ENCODE data around the gene RGS9BP.
A peak's percentile ranks its signal among the peaks of the same experiment; 100 is the strongest.
"Not testable (repeated sequence)": the region's sequence is repeated elsewhere in the genome, so short reads cannot be mapped to it uniquely, and the experiment has no call there.

RGS9BP gene, protein sequence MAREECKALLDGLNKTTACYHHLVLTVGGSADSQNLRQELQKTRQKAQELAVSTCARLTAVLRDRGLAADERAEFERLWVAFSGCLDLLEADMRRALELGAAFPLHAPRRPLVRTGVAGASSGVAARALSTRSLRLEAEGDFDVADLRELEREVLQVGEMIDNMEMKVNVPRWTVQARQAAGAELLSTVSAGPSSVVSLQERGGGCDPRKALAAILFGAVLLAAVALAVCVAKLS

DNA sequence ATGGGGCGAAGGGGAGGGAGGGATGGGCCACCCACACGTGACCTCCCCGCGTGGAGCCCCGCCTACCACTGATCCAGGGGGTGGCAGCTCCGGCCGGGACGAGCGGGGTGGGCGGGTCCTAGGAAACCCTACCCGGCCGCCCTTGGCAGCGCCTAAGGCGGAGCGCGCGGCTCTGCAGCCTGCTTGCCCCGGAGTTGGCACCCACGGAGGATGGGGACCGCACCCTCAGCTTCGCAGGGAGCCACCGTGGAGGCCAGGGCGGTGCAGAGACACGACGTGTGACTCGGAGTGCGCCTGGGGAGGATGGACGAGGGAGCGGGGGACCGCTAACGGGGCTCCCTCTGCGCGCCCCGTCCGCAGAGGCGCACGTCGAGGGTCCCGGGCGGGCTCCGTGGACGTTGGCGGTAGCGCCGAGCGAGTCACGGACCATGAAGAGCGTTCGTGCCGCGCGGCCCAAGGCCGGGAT lies at the start of gene RGS9BP:
Gene RGS9BP, plus strand, starts transcription at position 129 of the 466 bp plus-strand sequence. CDS start 416 bp downstream, outside the sequence.
- DNase-seq = peak; percentile 88

DNA sequence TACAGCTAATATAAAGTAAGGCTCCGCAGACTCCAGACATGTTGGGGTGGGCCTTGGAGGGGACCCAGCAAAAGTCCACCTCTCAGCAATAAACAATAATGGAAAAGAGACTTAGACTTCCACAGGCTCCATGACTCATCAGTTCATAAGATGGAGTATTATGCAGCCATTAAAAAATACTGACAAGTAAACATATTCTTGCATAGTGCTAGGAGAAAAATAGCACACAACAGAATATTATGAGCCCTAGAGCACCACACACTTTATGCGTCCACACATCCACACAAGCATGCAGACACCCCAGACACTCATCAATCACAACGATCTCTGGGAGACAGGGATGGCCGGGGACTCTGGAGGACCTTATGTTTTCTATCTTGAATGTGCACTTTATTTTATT lies 48.7 kb upstream of the RGS9BP start:
- DNase-seq = no peak

DNA sequence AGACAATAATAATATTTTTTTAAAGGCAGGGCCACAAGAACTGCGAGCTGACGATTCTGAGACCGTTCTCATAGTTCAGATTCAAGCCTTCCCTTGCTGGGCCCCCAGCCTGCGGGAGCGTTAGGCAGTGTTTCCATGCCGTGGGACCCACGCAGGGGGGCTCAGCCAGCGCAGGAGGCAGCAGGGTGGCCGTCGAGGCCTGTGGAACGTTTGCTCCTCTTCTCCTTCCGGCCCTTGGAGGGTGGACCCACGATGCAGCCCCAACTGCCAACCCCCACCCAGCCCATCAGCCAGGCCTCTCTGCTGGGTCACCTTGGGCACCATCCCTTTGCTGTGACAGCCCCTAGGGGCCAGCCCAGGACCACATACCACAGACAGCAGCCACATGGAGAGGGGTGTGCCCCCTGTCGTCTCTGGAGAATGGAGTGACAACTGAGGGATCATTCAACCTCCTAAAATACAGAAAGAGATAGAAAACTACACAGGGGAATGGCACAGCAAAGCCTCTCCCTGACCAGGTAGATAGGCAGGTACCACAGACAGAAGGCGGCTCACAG lies 47.9 kb upstream of the RGS9BP start:
- DNase-seq = no peak

DNA sequence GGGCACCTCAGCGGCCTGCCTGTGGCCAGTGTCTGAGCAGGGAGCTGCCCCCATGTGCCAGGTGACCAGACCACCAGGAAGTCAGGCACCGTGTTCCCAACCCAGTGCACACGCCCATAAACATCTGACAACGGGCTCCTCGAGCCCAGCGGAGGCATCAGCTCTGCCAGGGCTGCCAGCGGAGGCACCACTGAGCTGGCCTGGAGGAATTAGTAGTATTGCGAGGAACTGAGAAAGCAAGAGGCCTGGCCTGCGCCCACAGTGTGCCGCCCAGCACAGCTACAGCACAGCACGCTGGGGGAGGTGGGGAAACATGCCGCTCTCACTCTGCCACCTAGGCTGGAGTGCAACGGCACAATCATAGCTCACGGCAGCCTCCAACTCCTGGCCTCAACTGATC lies 45.3 kb upstream of the RGS9BP start:
- no peak for DNase-seq

DNA sequence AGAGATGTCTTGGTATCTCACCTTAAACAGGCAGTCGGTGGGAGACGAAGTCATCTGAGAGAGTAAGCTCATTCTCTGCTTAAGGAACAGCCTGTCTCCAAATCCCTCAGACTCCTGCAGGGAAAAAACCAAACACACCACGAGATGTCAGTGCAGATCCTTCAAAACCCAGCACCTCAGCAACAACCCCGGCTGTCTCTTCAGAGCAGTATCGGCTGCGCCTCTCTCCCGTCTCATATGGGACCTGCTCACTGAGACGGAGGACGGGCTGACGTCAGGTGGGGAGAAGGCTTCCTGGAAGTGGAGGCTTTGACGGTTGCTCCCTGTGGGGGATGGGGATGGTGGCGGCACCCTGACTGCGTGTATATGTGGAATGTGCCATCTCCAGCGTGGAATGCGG lies 44.3 kb upstream of the RGS9BP start:
- no peak for DNase-seq

DNA sequence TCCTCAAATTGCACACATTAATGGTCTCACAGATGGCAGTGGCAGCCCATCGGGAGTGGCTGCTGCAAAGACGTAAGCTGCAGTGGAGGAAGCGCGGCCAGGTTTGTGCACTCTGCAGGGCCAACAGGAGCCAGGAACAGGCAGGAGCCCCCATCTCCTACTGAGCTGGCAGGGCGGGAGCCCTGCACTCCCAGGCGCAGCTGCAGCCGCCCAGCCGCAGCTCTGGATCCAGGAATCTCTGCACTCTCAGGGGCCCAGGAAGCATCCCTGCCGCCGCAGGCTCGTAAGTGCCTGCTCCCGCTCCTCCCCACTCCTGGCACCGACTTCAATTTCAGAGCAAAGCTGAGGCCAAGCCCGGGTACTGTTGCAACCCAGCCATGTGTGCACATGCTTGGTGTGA lies 38.2 kb upstream of the RGS9BP start:
- no peak for DNase-seq

DNA sequence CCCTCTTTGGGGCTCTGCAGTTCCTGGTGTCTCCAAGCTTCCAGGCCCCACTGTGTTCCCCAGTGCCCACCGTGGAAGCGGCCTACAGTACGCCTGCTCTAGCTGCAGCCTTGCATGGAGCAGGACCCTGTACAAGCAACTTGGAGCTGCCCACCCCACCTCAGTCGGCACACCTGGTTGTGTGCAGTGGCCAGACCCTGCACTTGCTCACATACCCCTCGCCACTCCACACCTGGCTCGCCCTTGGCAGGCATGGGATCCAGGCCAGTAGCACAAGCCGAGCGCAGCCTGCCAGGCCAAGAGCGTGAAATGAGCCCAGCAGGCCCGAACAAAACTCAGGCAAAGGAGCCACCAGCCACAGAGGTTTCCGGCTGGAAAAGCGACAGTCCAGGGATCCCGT lies 37.0 kb upstream of the RGS9BP start:
- no peak for DNase-seq

DNA sequence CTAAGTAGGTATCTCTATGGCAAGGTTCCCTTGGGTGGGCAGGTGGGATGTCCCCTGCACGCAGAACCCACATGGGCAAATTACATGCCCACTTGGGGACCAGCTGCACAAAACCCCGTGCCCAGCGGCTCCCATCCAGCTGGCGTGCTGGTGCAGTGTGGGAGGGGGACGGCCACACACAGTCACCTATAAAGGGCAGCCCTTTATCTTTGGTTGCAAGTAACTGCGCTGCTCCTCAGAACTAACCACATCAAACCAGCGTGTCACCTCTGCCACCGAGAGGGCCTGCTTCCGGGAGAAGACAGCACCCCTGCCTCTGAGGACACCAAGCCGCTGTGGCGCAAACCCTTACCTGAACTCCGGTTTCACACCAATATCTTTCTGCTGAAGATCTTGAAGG lies 32.9 kb upstream of the RGS9BP start:
- DNase-seq = no peak

DNA sequence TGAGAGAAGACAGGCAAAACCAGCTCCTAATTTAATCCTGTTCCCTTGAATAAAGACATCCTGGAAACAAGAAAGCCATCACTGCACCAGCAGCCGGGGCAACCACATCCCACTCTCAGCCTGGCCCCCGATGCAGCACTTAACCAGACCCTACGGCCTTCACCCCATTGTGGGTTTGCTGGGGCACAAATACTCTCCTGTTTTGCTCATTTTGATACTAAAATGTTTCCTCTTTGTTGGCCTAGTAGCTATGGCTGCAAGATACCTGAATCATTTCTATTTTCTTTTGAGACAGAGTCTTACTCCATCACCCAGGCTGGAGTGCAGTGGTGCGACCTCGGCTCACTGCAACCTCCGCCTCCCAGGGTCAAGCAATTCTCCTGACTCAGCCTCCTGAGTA lies 29.1 kb upstream of the RGS9BP start:
- no peak for DNase-seq

DNA sequence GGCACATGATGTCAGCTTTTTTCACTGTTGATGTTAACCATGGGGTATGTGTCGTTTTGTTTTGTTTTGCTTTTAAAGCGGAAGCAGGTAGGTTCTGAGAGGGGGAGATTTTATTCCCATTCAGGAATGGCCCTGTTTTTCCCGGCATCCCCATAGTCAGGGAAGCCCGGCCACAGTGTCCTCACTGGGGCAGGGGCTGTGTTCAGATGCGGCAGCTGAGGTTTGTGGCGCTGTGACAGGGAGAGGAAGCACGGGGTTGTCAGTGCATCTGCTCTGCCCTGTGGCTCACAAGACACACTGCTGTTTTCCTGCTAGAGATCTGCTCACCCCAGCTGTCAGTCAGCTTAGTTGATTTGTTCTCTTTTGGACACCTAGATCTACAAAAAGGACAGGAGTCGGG lies 28.3 kb upstream of the RGS9BP start:
- no peak for DNase-seq

DNA sequence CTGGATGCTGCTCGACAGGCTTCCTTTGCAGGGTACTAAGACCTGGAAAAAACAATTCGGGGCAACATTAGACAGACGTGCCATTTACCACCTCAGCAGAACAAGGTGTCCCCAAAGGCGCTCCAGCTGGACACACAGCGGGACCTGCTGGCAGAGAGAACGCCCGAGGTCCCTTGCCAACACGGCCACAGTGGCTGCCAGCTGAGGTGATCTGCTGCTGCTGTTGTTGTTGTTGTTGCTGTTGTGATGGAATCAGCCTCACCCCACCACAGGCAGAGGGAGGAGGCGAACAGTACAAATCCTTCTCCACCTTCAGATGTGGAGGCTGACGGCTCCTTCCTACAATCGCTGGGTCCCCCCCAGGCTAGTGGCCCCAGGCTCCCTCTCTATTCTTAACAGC lies 25.9 kb upstream of the RGS9BP start:
- no peak for DNase-seq

DNA sequence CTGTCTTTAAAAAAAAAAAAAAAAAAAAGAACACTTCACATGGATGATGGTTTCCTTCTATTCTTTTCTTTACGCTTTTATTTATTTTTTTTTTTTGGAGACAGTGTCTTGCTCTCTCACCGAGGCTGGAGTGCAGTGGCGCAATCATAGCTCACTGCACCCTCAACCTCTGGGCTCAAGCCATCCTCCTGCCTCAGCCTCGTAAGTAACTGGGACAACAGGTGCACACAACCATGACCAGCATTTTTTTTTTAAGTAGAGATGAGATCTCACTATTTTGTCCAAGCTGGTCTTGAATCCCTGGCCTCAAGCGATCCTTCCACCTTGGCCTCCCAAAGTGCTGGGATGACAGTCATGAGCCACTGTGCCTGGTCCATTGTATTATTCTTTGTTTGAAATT lies 25.0 kb upstream of the RGS9BP start:
- DNase-seq = no peak

DNA sequence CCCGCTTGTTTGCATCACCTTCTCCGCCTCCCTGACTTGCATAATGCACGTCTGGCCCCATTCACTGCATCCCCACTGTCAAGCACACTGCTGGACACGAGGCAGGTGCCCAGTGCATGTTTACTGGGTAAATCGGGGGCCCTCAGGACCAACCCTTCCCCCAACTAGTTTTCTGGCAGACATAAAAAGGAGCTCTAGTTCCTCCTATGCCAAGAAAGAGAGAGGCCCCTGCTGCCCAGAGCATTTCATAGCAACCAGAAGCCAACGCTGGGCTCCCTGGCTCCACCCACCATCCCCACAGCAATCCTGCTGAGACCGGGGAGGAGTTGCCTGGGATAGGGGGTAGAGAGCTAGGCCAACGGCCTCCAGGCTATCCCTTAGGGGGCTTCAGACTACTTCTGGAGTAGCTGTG lies 23.9 kb upstream of the RGS9BP start:
- no peak for DNase-seq

DNA sequence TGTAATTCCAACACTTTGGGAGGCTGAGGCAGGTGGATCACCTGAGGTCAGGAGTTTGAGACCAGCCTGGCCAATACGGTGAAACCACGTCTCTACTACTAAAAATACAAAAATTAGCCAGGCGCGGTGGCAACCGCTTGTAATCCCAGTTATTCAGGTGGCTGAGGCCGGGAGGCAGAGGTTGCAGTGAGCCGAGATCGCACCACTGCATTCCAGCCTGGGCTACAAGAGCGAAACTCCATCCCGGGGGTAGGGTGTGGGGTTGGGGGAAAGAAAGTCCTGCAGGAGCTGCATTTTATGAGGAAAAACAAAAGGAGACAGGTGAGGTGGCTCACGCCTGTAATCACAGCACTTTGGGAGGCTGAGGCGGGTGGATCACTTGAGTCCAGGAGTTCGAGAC lies 23.3 kb upstream of the RGS9BP start:
- DNase-seq = not testable (repeated sequence)

DNA sequence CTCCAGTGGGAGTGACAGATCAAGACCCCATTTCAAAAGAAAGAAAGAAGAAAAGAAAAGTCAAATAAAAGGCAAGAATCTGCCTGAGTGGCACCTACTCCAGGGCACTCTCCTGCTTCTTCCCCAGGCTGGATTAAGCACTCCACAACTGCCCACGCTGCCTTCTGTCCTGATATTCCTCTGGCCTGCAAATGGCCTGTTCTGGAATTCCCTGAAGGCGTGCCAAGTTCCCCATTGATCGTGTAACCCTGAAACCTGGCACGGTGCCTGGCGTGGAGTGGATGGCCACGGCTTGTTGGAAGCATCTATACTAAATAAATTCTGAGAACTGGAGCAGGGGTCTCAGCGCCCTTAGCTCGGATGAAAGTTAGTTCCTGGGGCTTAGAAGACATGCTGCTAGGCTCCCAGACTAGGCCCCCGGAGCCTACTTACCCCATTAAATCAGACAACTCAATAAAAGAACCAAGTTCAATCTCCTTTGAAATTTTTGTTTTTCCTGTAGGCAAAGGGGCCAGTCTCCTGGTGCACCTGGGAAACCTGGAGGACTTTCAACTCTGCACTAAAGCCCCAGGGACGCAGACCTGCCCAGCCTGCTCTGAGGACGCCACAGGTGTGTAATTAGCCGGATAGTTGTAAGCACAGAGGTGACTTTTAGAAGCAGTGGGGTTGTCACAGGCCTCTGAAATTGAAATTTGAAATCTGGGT lies 22.6 kb upstream of the RGS9BP start:
- DNase-seq = no peak

DNA sequence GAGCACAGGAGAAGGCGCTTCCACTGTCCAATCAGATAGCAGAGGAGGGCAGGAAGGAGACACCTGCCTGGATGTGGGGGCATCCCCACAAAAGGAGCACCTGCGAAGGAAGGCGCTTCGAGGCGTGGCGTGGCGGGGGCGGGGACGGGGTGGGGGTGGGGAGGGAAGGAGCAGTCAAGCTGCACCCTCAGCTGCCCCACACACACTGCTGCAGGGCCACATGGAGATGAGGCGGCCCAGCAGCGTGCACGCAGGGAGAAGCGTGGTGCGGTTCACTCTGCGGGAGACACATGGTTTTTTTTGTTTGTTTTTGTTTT lies 22.1 kb upstream of the RGS9BP start:
- no peak for DNase-seq

DNA sequence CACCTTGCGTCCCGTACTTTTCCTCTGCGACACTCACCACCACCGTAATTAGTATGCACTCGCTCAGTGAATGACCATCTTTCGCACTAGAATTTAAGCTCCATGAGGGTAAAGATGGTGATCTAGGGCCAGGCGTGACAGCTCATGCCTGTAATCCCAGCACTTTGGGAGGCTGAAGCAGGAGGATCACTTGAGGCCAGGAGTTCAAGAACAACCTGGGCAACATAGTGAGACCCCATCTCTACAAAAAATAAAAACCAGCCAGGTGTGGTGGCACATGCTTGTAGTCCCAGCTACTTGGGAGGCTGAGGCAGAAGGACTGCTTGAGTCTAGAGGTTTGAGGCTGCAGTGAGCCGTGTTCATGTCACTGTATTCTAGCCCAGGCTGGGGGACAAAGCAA lies 19.3 kb upstream of the RGS9BP start:
- not testable (repeated sequence) for DNase-seq

DNA sequence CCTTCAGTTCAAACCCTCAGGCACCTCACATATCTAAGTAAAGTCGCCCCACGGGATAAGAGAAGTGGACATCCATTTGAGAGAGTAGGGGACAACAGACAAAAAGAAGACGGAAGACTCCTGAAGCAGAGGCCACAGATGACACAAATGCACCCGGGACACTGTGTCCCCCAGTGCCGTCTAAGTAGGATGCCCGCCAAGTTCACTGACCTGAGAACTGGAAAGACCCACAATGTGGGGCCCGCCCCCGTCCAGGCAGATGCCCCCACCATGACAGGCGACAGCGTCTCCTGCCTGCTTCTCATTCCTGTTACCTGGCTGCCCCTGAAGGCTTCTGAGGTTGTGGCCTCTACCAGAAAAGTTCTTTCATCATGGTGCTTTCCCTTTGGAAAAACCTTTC lies 17.6 kb upstream of the RGS9BP start:
- DNase-seq = no peak

DNA sequence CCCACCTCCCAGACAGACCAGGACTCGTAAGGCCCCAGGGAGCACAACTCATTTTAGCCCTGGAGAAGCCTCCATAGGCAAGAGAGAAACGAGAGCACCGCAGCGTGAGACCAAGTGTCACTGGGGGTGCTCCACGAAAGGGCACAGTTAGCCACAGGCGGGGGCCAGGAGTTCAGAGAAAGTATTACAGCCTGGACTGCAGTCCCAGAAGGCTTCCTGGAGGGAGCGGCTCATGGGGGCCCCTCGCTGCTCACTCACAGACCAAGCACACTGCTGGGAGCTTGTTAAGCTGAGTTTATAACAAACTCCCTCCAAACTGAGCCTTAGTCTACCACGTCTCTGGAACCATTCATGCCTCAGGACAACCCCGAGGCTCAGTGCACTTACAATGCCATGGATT lies 17.1 kb upstream of the RGS9BP start:
- no peak for DNase-seq

DNA sequence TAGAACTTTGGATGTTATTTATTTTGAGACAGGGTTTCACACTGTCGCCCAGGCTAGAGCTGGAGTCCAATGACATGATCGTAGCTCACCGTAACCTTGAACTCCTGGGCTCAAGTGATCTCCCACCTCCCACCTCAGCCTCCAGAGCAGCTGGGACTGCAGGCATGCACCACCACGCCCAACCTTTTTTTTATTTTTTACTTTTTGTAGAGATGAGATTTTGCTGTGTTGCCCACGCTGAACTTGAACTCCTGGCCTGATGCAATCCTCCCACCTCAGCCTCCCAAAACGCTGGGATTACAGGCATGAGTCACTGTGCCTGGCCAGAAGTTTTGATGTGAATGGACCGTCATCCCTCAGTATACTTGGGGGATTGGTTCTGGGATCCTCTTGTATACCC lies 14.3 kb upstream of the RGS9BP start:
- DNase-seq = no peak

DNA sequence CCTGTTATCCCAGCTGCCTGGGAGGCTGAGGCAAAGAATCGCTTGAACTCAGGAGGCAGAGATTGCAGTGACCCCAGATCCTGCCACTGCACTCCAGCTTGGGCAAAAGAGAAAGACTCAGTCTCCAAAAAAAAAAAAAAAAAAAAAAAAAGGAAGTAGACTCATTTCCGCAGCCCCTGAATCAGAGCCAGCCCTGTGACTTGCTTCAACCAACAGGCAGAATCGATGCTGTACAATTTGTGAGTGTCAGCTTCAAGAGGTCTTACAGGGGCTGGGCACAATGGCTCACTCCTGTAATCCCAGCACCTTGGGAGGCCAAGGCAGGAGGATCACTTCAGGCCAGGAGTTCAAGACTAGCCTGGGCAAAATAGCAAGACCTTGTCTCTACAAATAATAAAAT lies 13.5 kb upstream of the RGS9BP start:
- no peak for DNase-seq

DNA sequence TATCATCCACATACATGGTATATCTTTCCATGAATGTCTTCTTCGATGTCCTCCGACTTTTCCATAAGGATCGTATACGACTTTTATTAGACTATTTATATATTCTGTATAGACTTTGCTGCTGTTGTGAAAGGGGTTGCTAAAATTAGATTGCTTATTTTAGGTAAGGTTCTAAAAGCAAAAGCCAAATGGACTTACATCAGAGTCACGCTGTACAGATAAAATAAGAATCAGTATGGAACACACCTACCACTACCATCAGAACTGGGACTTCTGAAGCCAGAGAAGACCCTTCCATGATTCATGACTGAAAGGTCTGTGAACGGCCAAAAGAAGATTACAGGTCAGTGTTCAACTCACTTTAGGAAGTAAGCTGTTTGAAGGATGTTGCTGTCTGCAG lies 9.6 kb upstream of the RGS9BP start:
- no peak for DNase-seq

DNA sequence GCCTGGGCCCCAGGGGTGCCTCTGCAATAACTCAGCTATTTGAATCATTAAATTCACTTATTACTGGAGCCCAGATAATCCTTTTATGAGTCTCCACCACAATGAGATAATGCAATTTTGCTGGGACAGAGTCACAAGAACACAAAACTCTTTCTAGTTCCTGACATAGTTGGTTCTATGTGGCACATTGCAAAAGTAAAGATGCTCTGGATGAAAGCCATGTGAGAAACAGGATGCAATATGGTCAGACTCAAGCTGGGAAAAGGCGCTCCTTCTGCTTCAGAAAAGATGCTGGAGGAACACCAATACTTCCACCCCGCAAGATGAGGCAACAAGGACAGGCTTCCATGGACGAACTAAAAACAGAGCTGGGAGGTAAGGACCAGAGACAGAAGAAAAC lies 6.3 kb upstream of the RGS9BP start:
- no peak for DNase-seq

DNA sequence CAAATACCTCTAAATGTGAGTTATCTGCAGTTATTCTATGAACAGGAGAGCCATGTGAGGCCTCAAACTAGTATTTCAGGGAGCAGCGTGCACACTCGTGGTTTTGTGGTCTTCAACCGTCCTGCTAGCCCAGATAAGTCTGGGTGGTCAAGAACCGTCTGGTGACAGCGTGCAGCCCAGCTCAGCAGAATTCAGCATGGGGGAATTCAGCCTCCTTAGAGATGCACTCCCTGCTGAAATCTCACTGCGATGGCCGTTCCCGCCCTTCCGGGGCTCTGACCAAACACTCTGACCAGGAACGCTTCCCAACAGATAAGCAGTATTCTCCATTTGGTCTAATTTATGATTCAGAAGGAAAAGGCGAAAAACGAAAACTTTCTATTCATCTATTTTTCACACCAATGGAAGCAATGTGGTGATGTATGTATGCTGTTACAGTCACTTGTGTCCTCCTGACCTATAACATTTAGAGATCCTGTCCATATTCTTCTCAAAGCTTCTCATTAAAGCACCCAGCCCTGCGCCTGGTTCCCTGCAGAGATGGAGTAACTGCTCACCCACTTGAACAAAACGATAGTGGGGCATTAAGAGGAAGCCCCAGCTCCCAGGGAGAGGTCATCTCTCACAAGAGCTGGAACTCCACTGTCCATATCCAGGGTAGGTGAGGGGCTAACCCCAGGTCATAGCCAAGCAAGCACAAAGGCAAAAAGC lies 3.6 kb upstream of the RGS9BP start:
- no peak for DNase-seq
